Ecto neural progenitor cell (in vitro differentiated cells): ENCODE results near the gene GGCX.
A peak's percentile ranks its signal among the peaks of the same experiment; 100 is the strongest.
"Not testable (repeated sequence)": the region's sequence is repeated elsewhere in the genome, so short reads cannot be mapped to it uniquely, and the experiment has no call there.

Experiments
- DNase-seq: peaks from one replicate; pipeline ENCODE4 v3.0.0-alpha.2; 2018; ENCODE audit warnings: low spot score

Gene GGCX

DNA sequence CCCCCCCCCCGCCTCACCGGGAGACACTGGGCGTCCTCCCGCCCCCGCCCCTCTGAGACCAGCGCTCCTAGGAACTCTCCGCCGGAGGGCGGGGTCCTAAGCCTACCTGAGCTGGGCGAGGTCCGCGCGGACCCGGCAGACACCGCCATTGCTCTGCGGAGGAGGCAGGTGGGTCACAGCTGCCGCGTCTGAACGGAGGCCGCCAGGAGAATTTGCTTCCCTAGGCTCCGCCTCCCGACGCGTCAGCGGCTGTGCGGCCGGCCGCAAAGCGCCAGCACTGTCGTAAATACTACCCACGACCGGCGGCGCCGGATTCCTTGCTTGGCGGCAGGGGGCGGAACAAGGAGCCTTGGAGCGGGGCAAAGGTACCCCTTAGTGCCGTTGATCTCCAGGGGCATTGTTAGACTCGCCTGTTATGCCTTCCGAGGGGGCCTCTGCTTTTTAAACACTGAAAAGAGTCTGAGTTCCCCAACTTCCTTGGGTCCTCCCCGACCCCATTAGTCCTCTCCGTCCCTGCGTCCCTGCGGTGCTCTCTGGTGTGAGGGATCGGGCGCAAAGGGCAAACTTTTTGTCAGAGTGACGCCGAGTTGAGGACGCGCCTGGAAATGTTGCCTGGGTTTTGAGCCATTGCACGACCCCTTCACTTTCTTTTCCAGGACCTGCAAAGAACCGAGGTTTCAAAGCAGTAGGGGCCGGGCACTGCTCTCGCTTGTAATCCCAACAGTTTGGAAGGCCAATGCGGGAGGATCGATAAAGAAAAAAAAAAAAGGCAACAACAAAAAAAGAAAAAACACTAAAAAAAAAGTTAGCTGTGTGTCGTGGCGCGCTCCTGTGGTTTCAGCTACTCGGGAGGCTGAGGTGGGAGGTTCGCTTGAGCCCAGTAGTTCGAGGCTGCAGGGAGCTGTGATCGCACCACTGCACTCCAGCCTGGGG, at the start of gene GGCX:
Gene GGCX, minus strand, starts transcription at position 214 of the 933 bp plus-strand sequence. Its CDS starts 65 bp downstream, at position 149.
- DNase-seq = peak; percentile 96

DNA sequence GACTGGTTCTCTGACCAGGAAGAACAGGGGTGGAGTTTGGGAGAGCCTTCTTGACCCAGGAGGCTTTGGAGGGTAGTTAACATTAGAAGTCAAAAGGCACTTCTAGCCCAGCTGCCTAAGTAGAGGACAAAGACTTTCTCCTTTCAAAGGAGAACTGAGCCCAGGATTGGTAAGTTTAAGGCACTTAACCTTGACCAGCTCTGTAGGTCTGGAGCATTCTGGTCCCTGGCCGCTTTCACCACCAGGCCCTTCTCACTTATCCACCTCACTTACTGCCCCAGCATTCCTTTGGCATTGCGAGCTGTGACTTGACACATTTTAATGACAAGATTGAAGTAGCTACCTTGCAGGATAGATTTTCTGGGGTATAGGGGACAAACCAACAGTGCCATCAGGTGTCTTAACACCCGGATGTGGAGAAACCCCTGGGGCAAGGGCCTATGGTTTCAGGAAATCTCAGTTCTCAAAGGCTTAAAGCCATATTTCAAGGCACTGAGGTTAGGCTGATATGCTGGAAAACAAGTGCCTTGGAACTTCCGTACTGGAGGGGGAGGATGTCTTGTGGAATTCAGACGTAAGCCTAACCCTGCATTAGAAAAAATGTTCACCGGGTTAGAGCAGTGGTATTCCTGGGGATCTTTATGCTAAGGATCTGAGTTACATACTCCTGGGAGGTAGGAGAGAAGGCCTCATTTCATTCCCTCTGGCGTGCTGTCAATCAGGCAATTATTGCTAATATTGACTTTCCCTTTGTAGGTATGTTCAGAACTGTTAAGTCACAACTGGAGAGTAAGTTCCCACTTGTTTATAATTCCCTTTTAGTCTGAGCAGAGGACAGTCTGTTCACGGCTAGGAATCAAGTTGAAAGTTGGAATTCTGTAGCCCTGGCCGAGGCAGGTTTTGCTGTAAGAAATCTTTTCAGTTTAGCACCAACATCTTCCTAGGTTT, 46.2 kb upstream of the GGCX start:
- DNase-seq = no peak

DNA sequence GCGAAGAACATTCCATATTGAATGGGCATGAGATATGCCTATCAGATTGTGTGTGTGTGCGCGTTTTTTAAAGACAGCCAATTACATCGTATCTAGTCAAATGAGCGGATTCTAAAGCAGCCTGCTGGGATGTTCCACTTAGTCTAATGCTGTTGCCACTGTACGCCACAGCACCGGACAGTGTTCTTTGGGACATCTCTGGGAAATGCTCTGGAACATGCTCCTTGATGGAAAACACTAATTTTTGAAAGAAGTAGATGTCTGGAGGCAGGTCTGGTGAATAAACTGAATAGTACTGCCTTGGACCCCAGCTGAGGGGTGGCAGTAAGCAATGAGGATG, 44.8 kb upstream of the GGCX start:
- no peak for DNase-seq

DNA sequence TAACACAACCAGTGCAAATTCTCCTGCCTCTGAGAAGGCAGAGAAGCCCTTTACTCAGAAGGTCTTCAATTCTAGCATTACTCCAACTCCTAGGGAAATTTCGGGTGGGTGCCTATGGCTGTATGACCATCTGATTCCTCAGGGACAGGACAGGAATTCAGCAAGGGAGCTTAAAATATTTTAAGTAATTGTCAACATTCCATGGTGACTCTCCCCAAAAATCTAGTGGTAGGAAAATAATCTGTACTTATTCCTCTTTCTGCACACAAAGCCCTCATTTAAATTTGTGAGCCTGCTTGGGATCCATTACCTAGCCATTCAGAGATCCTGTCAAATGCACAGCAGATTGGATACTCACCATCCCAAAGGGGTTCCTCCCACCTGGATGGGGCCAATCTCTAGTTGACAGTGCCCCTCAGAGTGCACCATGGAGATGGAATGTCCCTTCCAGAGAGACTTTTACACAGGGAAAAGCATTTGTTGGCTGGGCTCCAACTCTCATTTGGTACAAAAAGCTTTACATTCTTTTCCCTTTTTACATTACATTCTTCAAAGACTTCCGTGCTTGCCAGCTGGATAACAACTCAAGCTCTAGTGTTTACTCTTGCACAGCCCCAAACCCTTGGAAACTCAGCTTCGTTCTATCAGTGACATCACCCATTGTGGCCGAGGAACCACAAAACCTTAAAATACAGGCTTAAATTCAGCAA, 44.3 kb upstream of the GGCX start:
- no peak for DNase-seq

DNA sequence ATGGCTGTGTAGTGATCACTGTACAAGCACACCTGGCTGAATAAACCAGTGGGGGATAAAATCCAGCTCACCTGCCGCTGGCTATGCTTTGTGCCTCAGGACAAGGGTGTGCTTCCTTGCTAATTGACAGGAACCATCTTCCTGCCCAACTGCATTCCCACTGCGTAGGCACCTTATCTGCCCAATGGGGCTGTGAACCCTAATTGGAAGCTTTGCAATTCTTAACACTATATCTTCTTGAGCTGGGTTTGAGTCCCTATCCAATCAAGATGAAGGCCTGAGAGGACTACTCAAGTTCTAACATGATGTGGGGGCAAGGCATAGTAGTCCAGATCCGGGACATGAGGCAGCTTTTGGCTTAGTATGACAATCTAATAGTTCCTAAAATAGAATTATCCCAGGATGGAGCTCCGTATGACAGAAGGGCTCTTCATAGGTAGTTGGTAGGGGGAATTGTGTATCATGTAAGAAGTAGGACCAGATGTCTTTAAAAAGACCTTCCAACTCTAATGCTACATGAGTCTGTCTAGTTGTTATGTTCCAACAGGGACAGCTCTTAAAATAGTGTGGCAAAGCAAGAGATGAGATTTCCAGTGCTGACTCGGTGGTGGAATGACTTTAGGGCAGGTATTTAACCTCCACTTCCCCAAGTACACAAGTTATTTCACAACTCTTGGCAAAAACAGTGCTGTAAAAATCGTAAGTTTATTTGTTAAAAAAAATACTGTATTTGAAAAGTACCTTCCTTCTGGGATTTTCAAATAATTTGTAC, 43.5 kb upstream of the GGCX start:
- no peak for DNase-seq

DNA sequence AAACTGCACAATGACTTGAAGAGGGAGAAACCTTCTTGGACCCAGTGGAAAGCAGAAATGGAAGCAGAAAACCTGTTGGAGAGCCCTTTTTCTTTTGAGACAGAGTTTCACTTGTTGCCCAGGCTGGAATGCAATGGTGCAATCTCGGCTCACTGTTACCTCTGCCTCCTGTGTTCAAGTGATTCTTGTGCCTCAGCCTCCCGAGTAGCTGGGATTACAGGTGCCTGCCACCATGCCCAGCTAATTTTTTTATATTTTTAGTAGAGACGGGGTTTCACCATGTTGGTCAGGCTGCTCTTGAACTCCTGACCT, 42.8 kb upstream of the GGCX start:
- not testable (repeated sequence) for DNase-seq

DNA sequence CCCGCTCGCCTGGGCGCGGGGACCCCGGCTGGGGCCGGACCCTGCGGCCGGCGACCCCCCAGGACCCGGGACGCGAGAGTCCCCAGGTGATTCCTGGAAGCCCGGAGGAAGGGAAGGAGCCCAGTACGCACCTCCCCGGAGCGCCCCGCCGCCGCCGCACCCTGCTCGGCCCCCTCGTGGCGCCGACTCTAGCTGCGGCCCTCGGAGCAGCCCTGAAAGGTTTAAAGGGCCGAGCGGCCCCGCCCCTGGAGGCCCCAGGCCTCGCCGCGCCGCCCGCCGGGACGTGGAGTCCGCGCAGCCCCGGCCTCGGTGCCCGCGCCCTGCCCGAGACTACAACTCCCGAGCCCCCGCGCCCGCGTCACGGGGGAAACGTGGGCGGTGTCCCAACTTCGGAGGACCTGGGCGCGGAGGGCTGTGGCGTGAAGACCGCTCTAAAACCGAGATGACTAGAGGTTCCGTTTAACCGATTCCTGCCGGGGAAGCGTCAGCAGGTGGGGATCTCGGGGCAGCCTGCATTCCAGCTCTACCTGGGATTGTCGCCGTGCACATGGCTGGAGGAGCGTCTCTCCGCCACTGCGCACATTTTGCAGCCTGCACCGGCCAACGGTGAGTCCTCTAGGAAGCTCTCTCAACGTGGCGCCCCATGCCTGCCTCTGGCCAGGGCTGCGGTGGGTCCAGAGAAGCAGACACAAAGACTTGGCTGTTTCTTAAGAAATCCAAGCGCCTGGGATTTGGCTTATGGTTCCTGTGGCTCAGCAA, 41.4 kb upstream of the GGCX start, which contains the start of gene TMEM150A:
Gene TMEM150A, minus strand, starts transcription at position 223 of the 759 bp plus-strand sequence. CDS start 750 bp downstream, outside the sequence.
- peak; percentile 93 for DNase-seq

DNA sequence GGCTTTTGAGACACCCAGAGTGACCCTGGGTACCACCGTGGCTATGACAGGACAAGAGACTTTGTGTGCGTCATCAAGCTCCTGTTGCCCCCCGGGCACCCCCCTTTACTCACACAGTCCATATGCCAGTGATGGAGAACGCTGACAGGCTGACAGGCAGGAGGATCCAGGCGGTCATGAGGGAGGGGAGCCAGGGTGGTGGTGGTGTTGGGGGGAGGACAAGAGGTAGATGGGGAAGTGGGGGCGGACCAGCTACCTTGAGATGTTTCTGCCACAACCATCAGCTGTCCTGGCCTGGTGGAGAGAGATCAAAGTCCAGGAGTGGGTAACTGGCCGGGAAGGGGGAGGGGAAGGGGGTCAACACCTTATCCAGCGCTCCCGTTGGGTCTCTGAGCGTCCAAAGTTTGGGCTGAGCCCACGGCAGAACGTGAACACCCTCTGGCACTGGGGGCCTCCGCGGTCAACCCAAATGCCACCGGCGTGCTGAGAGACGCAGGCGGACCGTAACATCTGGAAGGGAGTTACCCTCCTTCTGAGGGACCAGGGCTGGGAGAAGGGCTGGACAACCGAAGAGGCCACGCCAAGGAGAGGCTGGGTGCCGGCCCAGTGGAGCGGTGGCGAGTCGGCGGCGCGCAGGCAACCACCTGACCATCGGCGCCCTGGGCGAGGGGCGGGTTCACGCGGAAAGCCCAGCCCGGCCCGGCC, 40.6 kb upstream of the GGCX start:
- no peak for DNase-seq

DNA sequence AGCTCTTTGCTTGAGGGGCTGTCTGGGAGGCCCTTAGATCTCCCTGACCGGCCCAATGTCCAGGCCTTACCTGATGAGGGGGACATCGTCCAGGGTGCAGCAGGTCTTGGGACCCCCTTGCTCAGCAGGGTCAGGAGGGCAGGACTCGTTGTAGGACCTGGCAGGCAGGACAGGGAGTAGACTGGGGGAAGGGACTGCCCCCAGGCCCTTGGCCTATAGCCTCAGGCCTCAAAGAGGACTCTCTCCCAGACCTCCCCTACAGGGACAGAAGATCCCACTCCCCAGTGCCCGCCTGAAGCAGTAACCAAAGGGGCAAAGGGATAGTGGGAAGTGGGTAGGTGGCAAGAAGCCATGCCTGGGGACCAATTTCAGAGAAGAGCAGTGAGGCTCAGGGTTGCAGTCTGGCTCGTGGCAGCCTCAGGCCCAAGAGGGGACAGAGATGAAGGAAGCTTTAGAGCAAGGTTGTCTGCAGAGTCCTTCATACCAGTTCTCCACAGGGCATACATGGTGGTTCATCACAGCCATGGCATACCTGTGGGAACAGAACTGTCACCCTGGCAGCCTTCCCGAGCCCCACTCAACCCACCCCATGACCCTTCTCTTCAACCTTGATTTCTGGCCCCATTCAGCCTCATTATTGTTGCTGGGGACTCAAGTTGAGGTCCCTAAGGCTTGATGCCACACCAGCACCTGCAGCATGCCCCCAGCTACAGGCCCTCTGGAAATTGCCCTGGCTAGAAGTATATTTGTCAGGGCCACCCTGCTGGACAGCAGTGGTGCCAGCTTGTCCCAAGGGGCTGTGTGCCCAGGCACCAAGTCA, 39.9 kb upstream of the GGCX start:
- DNase-seq = no peak

DNA sequence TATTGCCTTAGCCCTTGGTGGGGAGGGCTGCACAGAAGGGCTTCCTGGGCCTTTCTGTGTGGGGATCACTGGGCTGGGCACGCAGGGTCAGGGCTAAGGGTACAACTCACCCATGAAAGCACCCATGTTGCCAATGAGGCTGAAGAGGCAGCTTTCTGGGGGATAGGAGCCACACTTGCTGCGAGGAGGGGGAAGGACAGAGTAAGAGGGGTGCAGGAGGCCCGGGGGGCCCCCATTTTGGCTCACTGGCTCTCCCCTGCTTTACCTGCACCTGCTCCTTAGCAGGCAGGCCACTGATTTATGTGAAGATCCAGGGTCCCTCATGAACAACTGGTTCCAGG, 38.9 kb upstream of the GGCX start:
- DNase-seq = no peak

DNA sequence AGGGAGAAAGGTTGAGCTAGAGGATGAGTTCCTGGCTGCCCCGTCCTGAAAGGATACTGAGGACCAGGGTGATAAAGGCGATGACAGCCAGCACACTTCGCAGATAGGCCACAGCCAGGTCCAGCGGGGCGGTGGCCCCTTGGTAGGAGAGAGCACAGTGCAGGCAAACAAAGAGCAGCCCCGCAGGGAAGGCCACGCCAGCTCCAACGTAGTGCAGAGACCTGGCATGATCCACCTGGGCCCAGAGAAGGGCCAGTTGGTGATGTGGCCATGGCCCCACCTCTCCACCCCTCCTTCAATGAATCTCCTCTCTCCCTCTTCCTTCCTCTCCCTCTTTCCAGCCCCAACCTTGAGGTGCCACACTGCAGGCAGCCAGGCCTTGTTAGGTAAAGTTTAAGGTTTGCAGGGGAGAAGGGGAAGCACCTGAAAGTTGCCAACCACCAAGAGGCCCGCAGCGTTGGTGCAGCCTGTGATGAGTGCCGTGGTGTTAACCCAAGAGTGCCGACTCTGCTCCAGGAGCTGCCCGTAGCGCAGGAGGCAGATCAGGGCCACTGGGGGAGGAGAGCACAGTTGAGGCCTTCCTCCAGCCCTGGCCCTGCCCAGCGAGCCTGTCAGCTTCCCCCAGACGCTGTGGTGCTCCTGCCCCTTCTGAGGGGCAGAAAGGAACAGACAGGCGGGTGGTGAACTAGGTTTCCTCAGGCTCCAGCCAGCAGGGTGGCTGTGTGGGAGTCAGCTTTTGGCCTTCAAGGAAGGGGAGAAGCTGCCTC, 38.4 kb upstream of the GGCX start:
- DNase-seq = no peak

DNA sequence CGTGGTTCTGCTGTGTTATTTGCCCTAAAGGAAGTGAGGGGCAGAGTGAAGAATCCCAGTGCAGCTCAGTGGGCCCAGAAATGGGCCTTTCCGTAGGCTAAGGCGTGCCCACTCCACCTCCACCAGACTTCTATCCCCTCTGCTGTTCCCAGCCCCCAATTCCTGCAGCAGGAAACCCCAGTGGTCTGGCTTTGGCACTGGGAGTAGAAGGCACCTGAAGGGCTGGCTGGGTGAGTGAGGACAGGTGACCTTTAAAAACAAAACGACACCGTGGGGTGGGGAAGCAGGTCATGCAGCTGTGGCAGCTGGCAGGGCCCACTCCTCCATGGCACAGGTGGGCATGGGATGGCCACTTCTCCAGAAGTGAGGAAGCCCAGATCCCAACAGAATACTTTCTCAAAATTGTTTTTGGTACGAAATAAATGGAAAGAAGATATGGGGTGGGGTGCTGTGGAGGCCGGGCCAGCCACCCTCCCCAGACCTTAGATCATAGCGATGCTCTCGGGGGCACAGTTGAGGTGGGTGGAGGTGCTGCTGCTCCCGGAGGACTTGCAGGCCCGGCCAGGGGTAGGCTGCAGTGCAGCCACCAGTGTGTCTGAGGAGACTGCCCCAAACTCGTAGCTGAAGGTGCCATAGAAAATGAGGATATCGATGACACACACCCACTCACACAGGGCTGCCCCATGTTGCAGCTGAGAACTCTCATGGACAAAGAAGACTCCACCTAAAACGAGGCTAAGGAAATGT, 37.5 kb upstream of the GGCX start:
- DNase-seq = no peak

DNA sequence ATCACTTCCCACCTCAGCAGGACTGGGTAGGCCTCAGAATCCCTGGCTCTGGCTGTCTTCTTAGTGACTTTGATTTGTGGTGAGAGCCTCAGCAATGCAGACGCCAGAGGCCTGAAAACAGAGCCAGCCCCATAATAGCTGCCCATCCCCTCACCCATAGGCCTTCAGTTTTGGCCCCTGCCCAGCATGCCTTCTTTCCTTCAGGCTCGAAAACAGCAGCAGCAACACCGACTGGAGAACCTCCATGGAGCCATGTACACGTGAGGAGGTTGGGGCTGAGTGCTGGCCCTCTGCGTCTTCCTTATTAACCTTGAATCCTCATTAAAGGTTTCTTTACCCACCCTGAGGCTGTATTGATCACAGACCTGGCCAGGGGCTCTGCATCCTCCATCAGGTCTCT, 35.9 kb upstream of the GGCX start:
- DNase-seq = no peak

DNA sequence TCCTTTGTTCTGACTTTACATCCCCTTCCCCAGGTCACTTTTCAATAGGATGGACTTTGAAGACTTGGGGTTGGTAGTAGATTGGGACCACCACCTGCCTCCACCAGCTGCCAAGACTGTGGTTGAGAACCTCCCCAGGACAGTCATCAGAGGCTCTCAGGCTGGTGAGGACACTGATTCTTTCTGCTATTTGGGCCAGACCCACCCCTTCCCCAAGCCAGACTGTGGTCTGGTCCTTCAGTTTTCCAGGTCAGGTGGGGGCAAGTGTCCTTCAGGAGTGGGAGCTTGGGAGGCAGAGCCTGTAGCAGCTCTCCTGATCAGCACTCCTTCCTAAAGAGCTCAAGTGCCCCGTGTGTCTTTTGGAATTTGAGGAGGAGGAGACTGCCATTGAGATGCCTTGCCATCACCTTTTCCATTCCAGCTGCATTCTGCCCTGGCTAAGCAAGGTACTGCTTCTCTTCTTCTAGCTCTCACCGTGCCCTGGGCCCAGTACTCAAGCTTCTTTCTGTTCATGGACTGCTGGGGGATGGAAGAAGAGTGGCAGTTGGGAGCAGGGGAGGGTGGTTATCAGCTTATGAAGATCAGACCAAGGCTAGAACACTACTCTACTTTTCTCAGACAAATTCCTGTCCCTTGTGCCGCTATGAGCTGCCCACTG, 35.3 kb upstream of the GGCX start:
- DNase-seq = no peak

DNA sequence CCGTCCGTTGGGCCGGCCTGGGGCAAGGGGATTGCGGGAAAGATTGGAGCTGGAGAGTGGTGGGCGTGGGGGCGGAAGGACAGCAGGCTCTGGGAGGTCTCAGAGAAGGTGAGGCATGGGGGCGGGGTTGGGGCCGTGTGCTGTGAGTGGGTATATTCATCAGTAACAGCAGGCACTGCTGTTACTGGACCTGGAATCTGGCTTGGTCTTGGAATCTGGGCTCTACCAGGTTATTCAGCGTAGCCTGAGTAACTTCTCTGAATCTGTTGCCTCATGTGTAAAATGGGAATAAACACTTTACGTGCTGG, 34.7 kb upstream of the GGCX start:
- DNase-seq = no peak

DNA sequence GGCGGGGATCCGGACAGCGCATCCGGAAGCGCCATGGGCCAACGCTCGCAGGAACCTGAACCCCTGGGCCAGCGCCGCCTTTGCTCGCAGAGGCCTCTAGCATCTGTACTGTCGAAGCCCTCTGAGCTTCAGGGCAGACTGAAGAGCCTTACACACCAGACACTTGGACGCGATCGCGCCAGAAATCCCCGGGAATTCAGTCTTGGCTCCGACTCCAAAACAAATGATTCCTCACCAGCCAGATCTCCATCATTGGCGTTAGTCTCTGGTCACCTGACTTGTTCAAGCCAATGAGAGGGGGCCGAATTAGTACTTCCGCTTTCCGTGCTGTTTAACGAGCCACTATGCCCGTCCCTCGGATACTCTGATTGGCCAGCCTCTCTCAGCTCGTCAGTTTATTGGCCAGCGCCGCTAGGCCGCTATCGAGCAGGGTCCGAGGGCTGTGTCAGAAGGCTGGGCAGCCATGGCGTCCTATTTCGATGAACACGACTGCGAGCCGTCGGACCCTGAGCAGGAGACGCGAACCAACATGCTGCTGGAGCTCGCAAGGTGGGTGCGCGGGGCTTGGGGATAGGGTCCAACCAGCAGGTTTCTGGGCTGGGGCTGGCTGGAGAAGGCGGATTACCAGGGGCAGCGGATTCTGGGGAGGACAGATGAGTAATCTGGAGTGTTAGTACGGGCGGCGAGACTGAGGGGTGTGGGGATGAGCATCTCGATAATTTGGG, 34.2 kb upstream of the GGCX start, which contains the start of gene RNF181:
Gene RNF181, plus strand, starts transcription at position 445 of the 725 bp plus-strand sequence. Its CDS starts 19 bp downstream, at position 464.
- peak; percentile 96 for DNase-seq
